Skeletal muscle tissue (tissue), 4 donors: ENCODE data around the gene ANO6. TPM values are rescaled to one million over a fixed set of nuclear protein-coding genes. Genes with fewer than 3 reads are reported as not detected.

ENCODE experiments used
- H3K27ac ChIP-seq: one replicate; pipeline ENCODE4 v1.7.0; 2013; ENCODE audit warnings: mild to moderate bottlenecking, low read depth, low read length, inconsistent platforms
- H3K27me3 ChIP-seq, 3 donors: one replicate each; pipeline ENCODE4 v1.7.0; 2013; ENCODE audit warnings: low read length in 3 of 3; ENCODE audit not compliant: control insufficient read depth in 3 of 3, insufficient read depth in 3 of 3
- H3K36me3 ChIP-seq, 3 donors: one replicate each; pipeline ENCODE4 v1.7.0; 2013; ENCODE audit warnings: low read length in 3 of 3; ENCODE audit not compliant: control insufficient read depth in 3 of 3, insufficient read depth in 3 of 3
- H3K4me1 ChIP-seq, 3 donors: one replicate each; pipeline ENCODE4 v1.7.0; 2013; ENCODE audit warnings: low read length in 3 of 3, mild to moderate bottlenecking in 3 of 3; ENCODE audit not compliant: control insufficient read depth in 3 of 3, insufficient read depth in 3 of 3
- H3K4me3 ChIP-seq, 3 donors: one replicate each; pipeline ENCODE4 v1.7.0; 2013; ENCODE audit warnings: low read length in 3 of 3
- H3K9ac ChIP-seq, 3 donors: one replicate each; pipeline ENCODE4 v1.7.0; 2013; ENCODE audit warnings: low read length in 3 of 3, mild to moderate bottlenecking in 3 of 3, moderate library complexity in 2 of 3, low read depth in 1 of 3
- H3K9me3 ChIP-seq, 3 donors: one replicate each; pipeline ENCODE4 v1.7.0; 2013; ENCODE audit warnings: low read length in 3 of 3; ENCODE audit not compliant: control insufficient read depth in 3 of 3
- total RNA-seq: library from RNA; depleted of rRNA; stranded (reverse); fragments of >200 nt; gene quantifications from one replicate; pipeline ENCODE4 v1.2.3, GENCODE V29; 2014
- donor health status: Osteomylitis.

Gene ANO6
- total RNA-seq, 1 donor from 2014 or later: 50.6 TPM

GRCh38 chr12:45336331-45336730, 120.4 kb downstream of the ANO6 start:
- Histone ChIP-seq H3K4me3 (no peak overlapping the region), H3K36me3 (peaks cover 0 to 12% (median 6%) of the 10 kb centered on the region in 3 donors), H3K27ac (no peak overlapping the region), H3K27me3 (no peaks in the 10 kb centered on the region), H3K4me1 (peaks cover 11 to 15% (median 15%) of the 10 kb centered on the region in 3 donors), H3K9me3 (no peaks in the 10 kb centered on the region), H3K9ac (no peak overlapping the region)

DNA sequence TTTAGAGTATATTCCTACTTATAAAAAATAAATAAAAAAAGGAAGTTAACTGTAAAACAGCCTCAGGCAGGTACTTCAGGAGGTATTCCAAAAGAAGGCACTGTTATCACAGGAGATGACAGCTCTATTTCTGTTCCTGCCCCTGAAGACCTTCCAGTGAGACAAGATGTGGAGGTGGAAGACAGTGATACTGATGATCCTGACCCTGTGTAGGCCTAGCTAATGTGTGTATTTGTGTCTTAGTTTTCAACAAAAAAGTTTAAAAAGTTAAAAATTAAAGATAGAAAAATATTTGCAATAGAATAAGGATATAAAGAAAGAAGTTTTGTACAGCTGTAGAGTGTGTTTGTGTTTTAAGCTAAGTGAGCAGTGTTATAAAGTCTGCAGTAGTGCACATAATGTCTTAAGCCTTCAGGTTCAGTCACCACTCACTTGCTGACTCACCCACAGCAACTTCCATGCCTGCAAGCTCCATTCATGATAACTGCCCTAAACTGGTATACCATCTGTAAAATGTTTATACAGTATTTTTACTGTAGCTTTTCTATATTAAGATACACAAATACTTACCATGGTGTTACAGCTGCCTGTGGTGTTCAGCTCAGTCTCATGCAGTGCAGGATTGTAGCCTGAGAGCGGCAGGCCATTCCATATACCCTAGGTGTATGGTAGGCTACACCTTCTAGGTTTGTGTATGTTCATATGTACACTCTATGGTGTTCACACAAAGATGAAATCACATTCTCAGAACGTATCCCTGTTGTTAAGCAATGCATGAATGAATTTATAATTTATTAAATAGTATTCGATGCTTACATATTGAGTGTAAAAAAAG, 121.1 kb downstream of the ANO6 start:
- no peak overlapping the region for H3K27ac ChIP-seq
- no peak overlapping the region for H3K4me3 ChIP-seq
- H3K9me3 ChIP-seq: no peaks in the 10 kb centered on the region
- no peaks in the 10 kb centered on the region for H3K27me3 ChIP-seq
- H3K4me1 ChIP-seq: peaks cover 11 to 18% (median 15%) of the 10 kb centered on the region in 3 donors
- H3K9ac ChIP-seq: no peak overlapping the region
- peaks cover 0 to 7% (median under 1%) of the 10 kb centered on the region in 3 donors for H3K36me3 ChIP-seq

GRCh38 chr12:45337835-45338234, 121.9 kb downstream of the ANO6 start:
- no peak overlapping the region for H3K4me3 ChIP-seq
- no peak overlapping the region for H3K9ac ChIP-seq
- no peaks in the 10 kb centered on the region for H3K9me3 ChIP-seq
- peaks cover 13 to 26% (median 15%) of the 10 kb centered on the region in 3 donors for H3K4me1 ChIP-seq
- peak overlapping the region; percentile 78 for H3K27ac ChIP-seq
- H3K27me3 ChIP-seq: no peaks in the 10 kb centered on the region
- no peaks in the 10 kb centered on the region for H3K36me3 ChIP-seq

DNA sequence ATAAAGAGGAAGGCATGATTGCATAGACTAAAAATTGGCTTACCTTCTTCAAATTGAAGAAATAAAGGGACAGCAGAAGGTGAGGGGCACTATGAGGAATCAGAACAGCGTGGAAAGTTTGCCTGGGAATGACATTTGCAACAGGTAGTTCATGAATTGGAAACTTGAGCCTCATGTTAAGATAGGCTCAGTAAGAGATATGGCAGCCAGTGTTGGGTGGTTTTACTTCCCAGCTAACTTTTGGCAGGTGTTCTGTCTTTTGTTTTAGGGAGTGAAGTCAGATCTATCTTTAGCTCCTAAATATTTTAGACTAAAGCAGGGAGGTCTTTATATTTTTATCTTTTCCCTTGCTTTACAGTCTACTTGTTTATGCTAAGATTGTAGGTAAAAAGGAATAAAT, 122.4 kb downstream of the ANO6 start:
- peak overlapping the region; percentile 78 for H3K27ac ChIP-seq

DNA sequence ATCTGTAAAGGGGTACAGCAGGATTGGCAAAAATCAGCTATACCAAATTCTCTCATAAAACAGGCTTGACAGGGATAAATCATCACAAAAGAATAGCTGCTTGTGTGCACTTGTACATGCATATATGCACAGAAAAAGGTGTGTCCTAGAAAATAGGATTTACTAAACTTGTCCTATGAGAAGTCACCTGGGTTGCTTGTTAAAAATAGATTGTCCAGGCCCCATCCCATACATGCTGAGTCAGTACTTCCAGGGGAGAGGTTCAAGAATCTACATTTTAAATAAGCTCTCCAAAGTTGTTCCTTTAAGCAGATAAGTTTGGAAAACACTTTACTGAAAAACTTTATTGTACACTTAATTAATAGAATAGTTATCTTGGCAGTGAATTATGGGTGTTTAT, 123.1 kb downstream of the ANO6 start:
- H3K4me3 ChIP-seq: peak overlapping the region in 1 of 3 donors; percentile 9
- H3K36me3 ChIP-seq: no peaks in the 10 kb centered on the region
- H3K9me3 ChIP-seq: no peaks in the 10 kb centered on the region
- peak overlapping the region; percentile 78 for H3K27ac ChIP-seq
- H3K27me3 ChIP-seq: no peaks in the 10 kb centered on the region
- H3K9ac ChIP-seq: peak overlapping the region in 1 of 3 donors; percentile 17
- peaks cover 18 to 37% (median 23%) of the 10 kb centered on the region in 3 donors for H3K4me1 ChIP-seq

More for the DNA sequence above, 122.4 kb downstream of the ANO6 start:
- Histone ChIP-seq H3K9me3 (no peaks in the 10 kb centered on the region), H3K36me3 (no peaks in the 10 kb centered on the region), H3K27me3 (no peaks in the 10 kb centered on the region), H3K4me3 (no peak overlapping the region), H3K4me1 (peaks cover 15 to 30% (median 16%) of the 10 kb centered on the region in 3 donors), H3K9ac (peak overlapping the region in 1 of 3 donors; percentile 17)

GRCh38 chr12:45342171-45342570, 126.3 kb downstream of the ANO6 start:
- peaks cover 0 to 6% (median 2%) of the 10 kb centered on the region in 3 donors for H3K36me3 ChIP-seq
- no peak overlapping the region for H3K27ac ChIP-seq
- no peak overlapping the region for H3K4me3 ChIP-seq
- H3K9me3 ChIP-seq: no peaks in the 10 kb centered on the region
- no peak overlapping the region for H3K9ac ChIP-seq
- H3K4me1 ChIP-seq: peaks cover 18 to 35% (median 23%) of the 10 kb centered on the region in 3 donors
- no peaks in the 10 kb centered on the region for H3K27me3 ChIP-seq

DNA sequence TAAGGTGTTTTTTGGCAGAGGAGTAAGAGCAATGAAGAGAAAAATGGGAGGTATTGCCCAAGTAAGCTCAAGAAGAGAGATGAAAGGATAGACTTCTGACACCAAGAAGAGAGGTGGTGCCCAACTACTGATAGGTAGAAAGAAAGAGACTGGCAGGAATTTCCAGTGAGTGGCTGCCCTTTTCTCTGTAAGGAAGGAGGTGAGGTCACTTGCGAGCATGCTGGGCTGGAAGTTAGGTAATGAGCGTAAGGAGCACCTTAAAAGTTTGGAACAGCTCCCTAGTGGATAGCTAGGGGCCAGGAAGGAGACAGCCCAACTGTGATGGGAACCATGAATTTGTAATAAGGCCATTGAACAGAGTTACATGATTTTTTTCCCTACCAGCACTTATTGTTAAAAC, 127.0 kb downstream of the ANO6 start:
- Histone ChIP-seq H3K27me3 (no peaks in the 10 kb centered on the region), H3K4me1 (peaks cover 18 to 34% (median 23%) of the 10 kb centered on the region in 3 donors), H3K27ac (peak overlapping the region; percentile 28), H3K9ac (no peak overlapping the region), H3K9me3 (no peaks in the 10 kb centered on the region), H3K36me3 (peaks cover under 1 to 6% (median 3%) of the 10 kb centered on the region in 3 donors), H3K4me3 (no peak overlapping the region)

DNA sequence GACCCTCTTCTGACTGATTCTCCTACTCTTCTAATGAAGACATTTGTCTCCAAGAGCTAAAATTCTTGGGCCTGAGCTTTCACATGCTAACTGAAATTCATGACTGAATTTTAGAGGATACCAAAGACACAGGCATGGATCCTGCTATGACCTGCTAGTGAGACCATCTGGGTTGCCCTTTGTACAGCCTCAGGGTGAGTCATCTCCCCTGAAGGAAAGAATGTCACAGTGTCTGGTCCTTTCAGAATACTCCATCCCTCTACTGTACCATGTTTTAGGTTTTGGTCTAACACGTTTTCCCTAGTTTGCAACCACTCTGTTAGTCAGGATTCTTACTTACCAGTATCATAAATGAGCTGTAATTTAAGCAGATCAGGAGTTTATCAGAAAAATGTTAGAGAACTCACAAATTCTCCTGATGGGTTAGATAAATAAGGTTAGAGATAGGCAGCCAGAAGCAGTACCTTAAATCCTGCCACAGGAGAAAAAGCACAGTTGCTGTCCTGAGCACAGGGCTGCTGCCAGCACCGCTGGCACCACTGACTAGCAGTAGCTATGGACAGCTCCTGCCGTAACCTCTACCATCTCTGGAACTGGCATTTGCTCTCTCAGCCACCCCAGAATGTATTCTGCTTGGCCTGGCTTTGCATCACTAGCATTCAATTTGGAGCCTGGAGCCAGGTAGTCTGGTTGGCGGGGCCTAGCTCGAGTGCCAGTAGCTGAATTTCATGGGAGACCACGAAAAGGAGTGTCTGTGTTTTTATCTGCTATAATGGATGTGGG, 127.6 kb downstream of the ANO6 start:
- no peaks in the 10 kb centered on the region for H3K27me3 ChIP-seq
- H3K9ac ChIP-seq: no peak overlapping the region
- peak overlapping the region; percentile 28 for H3K27ac ChIP-seq
- H3K9me3 ChIP-seq: no peaks in the 10 kb centered on the region
- peaks cover 6 to 12% (median 9%) of the 10 kb centered on the region in 3 donors for H3K36me3 ChIP-seq
- no peak overlapping the region for H3K4me3 ChIP-seq
- H3K4me1 ChIP-seq: peaks cover 12 to 29% (median 20%) of the 10 kb centered on the region in 3 donors

DNA sequence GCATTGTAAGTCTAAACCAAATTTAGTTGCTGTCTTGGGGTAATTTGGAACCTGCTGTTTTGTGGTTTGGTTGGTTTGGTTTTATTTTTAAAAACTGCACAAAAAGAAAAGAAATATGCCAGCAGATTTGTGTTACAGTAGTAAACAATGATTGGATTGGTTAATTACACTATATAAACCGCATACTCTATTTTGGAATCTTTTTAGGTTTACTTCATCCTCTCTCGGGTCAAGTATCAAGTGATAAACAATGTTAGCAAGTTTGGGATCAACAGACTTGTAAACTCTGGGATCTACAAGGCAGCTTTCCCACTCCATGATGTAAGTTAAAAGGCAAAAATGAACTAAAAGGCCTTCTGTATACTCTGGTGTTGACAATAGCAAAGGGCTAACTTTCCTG, 132.4 kb downstream of the ANO6 start:
- Histone ChIP-seq H3K4me1 (peaks cover 3 to 7% (median 6%) of the 10 kb centered on the region in 3 donors), H3K4me3 (no peak overlapping the region)

More for the DNA sequence above, 132.4 kb downstream of the ANO6 start:
- H3K9ac ChIP-seq: no peak overlapping the region
- no peaks in the 10 kb centered on the region for H3K27me3 ChIP-seq
- no peak overlapping the region for H3K27ac ChIP-seq
- H3K36me3 ChIP-seq: peaks cover 19 to 43% (median 37%) of the 10 kb centered on the region in 3 donors
- H3K9me3 ChIP-seq: no peaks in the 10 kb centered on the region
